ENCODE results near the gene PRKCI.

Gene PRKCI

GRCh38 chr3:170278627-170279026, 56.4 kb downstream of the PRKCI start:
- peaks cover 8 to 47% of the 10 kb centered on the region in 2 experiments; a peak in 2 of 3 replicates for H3K36me3 ChIP-seq (ENCODE audit: control insufficient read depth in 2 of 2, insufficient read depth in 1 of 2, low read length in 2 of 2)
- no peaks in the 10 kb centered on the region for H3K9me3 ChIP-seq (ENCODE audit: control insufficient read depth, insufficient read depth, low read depth, low read length)
- no peaks in the 10 kb centered on the region for H3K4me1 ChIP-seq (ENCODE audit: control insufficient read depth, insufficient read depth, low read length)
- H3K27ac ChIP-seq (ENCODE audit: extremely low read depth, low read depth, low read length) = no peak overlapping the region
- ChIA-PET CTCF (no interaction called here), POLR2A (no interaction called here)
- H3K4me3 ChIP-seq (ENCODE audit: low read depth, low read length) = no peak overlapping the region
- TF ChIP-seq ZNF558 (tag by site-specific recombination; IDR thresholded peaks at IDR 0.05) (no peak), ZNF600 (tag by site-specific recombination; IDR thresholded peaks at IDR 0.05) (no peak), ZBTB21 (tag by site-specific recombination; IDR thresholded peaks at IDR 0.05) (no peak)

- ChIA-PET POLR2A (no interaction called here), CTCF (no interaction called here)
- no peak for TF ChIP-seq ZNF704 (tag by site-specific recombination; IDR thresholded peaks at IDR 0.05)
- TF ChIP-seq ZNF157 (tag by site-specific recombination; IDR thresholded peaks at IDR 0.05) = no peak
- TF ChIP-seq ZNF518A (tag by site-specific recombination; conservative IDR thresholded peaks at IDR 0.05; ENCODE audit: low read depth) = no peak
- no peak for TF ChIP-seq ZNF449 (tag by site-specific recombination; IDR thresholded peaks at IDR 0.05)
- no peak for TF ChIP-seq ZNF175 (tag by site-specific recombination; IDR thresholded peaks at IDR 0.05)
- TF ChIP-seq ZBTB7A (tag by site-specific recombination; IDR thresholded peaks at IDR 0.05; ENCODE audit: low read depth) = no peak
- TF ChIP-seq ZNF114 (tag by site-specific recombination; IDR thresholded peaks at IDR 0.05) = no peak
- no peak for TF ChIP-seq ZNF148 (tag by site-specific recombination; IDR thresholded peaks at IDR 0.05; ENCODE audit: borderline replicate concordance)
- Histone ChIP-seq H3K27ac (ENCODE audit: extremely low read depth, low read depth, low read length) (no peak overlapping the region), H3K4me3 (ENCODE audit: low read depth, low read length) (no peak overlapping the region), H3K9me3 (ENCODE audit: control insufficient read depth, insufficient read depth, low read depth, low read length) (no peaks in the 10 kb centered on the region), H3K4me1 (ENCODE audit: control insufficient read depth, insufficient read depth, low read length) (no peaks in the 10 kb centered on the region), H3K36me3 (ENCODE audit: control insufficient read depth in 2 of 2, insufficient read depth in 1 of 2, low read length in 2 of 2) (peaks cover 3 to 25% of the 10 kb centered on the region in 2 experiments; a peak in 2 of 3 replicates)
These were observed 68.0 kb downstream of the PRKCI start for GRCh38 chr3:170290194-170290593.

GRCh38 chr3:170295586-170295985, 73.4 kb downstream of the PRKCI start:
- Histone ChIP-seq H3K9me3 (ENCODE audit: control insufficient read depth, insufficient read depth, low read depth, low read length) (no peaks in the 10 kb centered on the region), H3K27ac (ENCODE audit: extremely low read depth, low read depth, low read length) (no peak overlapping the region), H3K4me1 (ENCODE audit: control insufficient read depth, insufficient read depth, low read length) (no peaks in the 10 kb centered on the region), H3K36me3 (ENCODE audit: control insufficient read depth in 2 of 2, insufficient read depth in 1 of 2, low read length in 2 of 2) (peaks cover 4 to 39% of the 10 kb centered on the region in 2 experiments; a peak in 2 of 3 replicates), H3K4me3 (ENCODE audit: low read depth, low read length) (no peak overlapping the region)
- POLR2A ChIA-PET = no interaction called here
- TF ChIP-seq HOXA7 (CRISPR knock-in tag; IDR thresholded peaks at IDR 0.05; ENCODE audit: borderline replicate concordance) (no peak), WT1 (tag by site-specific recombination; IDR thresholded peaks at IDR 0.05) (no peak)
- CTCF ChIA-PET = no interaction called here

Measured in HEK293 (cell line).